CD4-positive, alpha-beta T cell treated with Interleukin-15 for 4 hours (primary cell): Measurements from ENCODE around the gene C9.
"Not testable (repeated sequence)": the region's sequence is repeated elsewhere in the genome, so short reads cannot be mapped to it uniquely, and the experiment has no call there.

Experiments
- DNase-seq: peaks from one replicate; pipeline ENCODE4 v3.0.0-alpha.2; 2020; ENCODE audit warnings: low spot score

The C9 gene

GRCh38 chr5:39260095-39260494, 104.2 kb downstream of the C9 start:
- DNase-seq = no peak

GRCh38 chr5:39257554-39257953, 106.7 kb downstream of the C9 start:
- DNase-seq = no peak

- DNase-seq = peak; percentile 77
These were observed 107.6 kb downstream of the C9 start for GRCh38 chr5:39256477-39257235.

- no peak for DNase-seq
These were observed 108.9 kb downstream of the C9 start for GRCh38 chr5:39255406-39255805.

- DNase-seq = no peak
These were observed 109.6 kb downstream of the C9 start for GRCh38 chr5:39254671-39255070.

DNA sequence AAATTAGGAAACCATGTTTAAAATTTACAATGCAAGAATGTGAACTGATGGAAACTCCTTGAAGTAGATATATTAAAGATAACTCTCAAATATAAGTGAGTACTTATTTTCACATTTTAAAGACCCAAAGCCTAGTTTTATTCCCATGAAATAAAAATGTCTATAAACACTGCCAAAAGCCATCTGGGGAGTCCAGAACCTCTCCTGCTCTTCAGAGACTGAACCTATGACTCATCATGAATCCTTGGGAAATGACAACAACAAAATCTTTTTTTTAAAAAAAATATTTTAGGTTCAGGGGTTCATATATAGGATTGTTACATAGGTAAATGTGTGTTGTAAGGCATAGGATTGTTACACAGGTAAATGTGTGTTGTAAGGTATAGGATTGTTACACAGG, 111.1 kb downstream of the C9 start:
- no peak for DNase-seq

DNA sequence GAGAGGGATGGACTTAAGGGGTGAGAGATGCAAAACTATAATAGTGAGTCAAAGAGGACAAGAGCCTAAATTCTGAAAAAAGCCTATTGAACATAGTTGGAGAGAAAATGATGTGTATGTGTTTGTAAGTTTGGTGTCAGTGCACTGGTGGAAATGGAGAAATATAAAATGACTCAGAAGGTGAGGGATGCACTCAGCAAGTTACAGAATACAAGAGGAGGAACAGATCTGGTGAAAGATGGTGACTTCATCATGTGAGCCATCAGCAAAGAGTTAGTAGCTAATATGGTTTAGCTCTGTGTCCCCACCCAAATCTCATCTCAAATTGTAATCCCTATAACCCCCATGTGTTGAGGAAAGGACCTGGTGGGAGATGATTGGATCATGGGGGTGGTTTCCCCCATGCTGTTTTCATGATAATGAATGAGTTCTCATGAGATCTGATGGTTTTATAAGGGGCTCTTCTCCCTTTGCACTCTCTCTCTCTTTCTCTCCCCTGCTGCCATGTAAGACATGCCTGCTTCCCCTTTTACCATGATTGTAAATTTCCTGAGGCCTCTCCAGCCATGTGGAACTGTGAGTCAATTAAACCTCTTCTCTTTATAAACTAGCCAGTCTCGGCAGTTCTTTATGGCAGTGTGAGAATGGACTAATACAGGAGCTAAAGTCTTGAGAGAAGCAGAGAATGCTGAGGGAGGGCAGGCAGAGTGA, 114.6 kb downstream of the C9 start:
- no peak for DNase-seq

DNA sequence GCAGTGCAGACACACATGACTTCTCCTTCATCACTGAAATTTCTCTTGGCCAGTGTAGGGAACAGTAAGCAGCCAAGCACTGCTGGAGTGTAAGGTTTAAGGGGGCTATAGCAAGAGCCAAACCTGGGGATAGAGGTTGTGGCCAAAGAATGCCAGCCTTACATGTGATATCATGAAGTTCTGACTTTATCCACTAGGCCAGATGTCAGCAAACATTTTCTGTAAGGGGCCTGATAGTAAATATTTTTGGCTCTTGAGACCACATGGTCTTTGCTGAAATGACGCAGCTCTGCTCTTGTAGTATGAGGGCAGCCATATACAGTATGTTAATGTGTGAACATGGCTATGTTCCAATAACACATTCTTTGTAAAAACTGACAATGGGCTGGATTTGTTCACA, 115.2 kb downstream of the C9 start:
- no peak for DNase-seq

- no peak for DNase-seq
These were observed 123.5 kb downstream of the C9 start for GRCh38 chr5:39240750-39241149.

DNA sequence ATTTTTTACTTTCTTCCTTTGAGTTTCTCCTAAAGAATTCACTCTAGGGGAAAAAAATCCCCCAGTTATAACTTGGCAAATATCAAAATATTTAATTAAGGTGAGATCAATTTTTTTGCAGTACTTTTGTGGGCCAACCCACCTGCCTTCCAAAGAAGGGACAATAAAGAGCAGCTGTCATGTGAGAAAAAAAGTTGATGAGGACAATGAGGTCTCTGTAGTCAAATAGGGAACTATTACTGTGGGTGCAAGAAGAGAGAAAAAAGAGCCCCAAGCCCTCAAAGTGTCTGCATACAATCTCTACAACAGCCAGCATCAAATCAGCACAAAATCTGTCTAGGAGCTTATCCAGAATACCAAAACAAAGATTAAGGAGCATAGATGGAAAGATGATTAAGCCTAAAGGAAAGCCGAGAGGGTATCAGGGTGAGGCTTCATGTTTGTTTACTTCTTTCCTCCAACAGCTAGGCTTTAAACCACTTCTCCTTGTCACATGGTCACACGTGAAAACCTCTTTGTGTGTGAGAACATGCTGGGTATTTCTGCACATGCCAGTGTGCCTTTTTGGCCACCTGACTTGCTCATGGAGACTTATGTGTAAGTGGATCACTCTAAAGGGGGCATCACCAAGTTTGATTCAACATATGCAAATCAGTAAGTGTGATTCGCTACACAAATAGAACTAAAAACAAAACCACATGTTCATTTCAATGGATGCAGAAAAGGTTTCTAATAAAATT, 125.8 kb downstream of the C9 start:
- no peak for DNase-seq

DNA sequence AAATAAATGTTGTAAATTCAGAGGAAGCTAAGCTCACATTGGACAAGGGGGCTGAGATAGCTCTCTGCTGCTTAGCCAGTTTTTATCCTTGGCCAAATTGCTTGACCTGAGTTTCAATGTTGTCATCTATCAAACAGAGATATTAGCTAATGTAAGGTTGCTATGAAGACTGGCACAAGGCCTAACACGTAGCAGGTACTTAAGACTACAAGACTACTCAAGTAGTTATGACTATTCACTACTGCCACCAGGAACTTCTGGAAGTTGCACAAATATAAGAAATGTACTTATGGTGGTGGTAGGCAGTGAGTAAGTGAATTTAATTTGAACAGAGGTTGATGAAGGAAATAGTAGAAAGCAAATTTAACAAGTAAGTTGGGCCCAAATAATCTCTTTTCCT, 127.6 kb downstream of the C9 start:
- DNase-seq = no peak

DNA sequence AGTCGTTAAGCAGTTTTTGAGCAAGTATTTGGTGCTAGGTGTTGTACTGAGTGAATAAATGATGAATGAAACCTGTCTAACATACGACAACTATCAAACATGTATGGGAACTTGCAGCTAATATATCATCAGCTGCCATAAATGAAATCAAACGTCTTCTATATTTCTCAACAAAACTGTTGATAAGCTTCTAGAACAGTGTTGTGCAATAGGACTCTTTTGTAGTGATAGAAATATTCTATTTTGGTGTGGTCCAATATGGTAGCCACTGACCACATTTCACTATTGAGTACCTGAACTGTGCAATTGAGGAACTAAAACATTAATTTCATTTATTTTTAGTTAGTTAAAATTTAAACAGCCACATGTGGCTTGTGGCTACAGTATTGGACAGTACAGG, 128.6 kb downstream of the C9 start:
- DNase-seq = no peak

DNA sequence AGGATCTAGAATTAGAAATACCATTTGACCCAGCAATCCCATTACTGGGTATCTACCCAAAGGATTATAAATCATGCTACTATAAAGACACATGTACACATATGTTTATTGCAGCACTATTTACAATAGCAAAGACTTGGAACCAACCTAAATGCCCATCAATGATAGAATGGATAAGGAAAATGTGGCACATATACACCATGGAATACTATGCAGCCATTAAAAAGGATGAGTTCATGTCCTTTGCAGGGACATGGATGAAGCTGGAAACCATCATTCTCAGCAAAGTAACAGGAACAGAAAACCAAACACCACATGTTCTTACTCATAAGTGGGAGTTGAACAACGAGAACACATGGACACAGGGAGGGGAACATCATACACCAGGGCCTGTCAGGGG, 129.8 kb downstream of the C9 start:
- not testable (repeated sequence) for DNase-seq
